Right lobe of liver (tissue), 6 donors: ENCODE measurements around the gene ACTG1. TPM values are rescaled to one million over a fixed set of nuclear protein-coding genes. Genes with fewer than 3 reads are reported as not detected.
A peak's percentile ranks its signal among the peaks of the same experiment; 100 is the strongest.

Experiments used
- ATAC-seq, 4 donors: fragments of 200-7000 bp; cut with Tn5 transposase; one replicate each; pipeline ENCODE4 v1.9.1; 2020; ENCODE audit warnings: mild to moderate bottlenecking in 4 of 4, moderate library complexity in 4 of 4
- DNase-seq, 3 donors: peaks; one replicate each; pipeline ENCODE4 v3.0.0-alpha.2; 2020
- H3K27ac ChIP-seq, 3 donors: fragments of 200-600 bp; one replicate each; pipeline ENCODE4 v1.8.0; 2022
- H3K27me3 ChIP-seq, 2 donors: fragments of 200-600 bp; one replicate each; pipeline ENCODE4 v1.8.0; 2022
- H3K36me3 ChIP-seq, 4 donors: fragments of 200-600 bp; sonication (generic) in 1 of 4; one replicate each; pipeline versions ENCODE4 v1.5.1 to v1.8.0; 2017 to 2022; ENCODE audit warnings: control low read depth in 1 of 4
- H3K4me1 ChIP-seq, 4 donors: fragments of 200-600 bp; sonication (generic) in 1 of 4; one replicate each; pipeline versions ENCODE4 v1.5.1 to v1.8.0; 2017 to 2022; ENCODE audit warnings: control low read depth in 1 of 4
- H3K4me3 ChIP-seq, 3 donors: fragments of 200-600 bp; one replicate each; pipeline ENCODE4 v1.8.0; 2022
- H3K9me3 ChIP-seq, 4 donors: fragments of 200-600 bp; sonication (generic) in 1 of 4; one replicate each; pipeline versions ENCODE4 v1.5.1 to v1.8.0; 2017 to 2022; ENCODE audit warnings: control low read depth in 1 of 4
- CTCF ChIP-seq, 4 donors: fragments of 200-600 bp in 3 of 4; fragments of 450-650 bp in 1 of 4; IDR thresholded peaks; one replicate each; pipeline versions ENCODE4 v1.5.1 to v1.8.0; 2016 to 2022; ENCODE audit warnings: antibody characterized with exemption in 4 of 4, mild to moderate bottlenecking in 2 of 4
- POLR2A ChIP-seq: fragments of 450-650 bp; IDR thresholded peaks from one replicate; pipeline ENCODE4 v1.6.1; 2017; ENCODE audit warnings: antibody characterized with exemption, mild to moderate bottlenecking
- WGBS: methylation state at CpG from one replicate; pipeline ENCODE4 v1.1.6; 2018; ENCODE audit warnings: low coverage, low lambda C conversion rate; ENCODE audit not compliant: insufficient coverage; ENCODE audit errors: missing lambda C conversion rate; 5-methylcytosine and 5-hydroxymethylcytosine counted together
- intact Hi-C, 2 donors: fragments of 100-400 bp; cut with DNase I; formaldehyde crosslinking; loops; one replicate each; pipeline versions ENCODE4 v1.11.2 to v1.14.1; 2022
- long read RNA-seq: library from polyadenylated mRNA; unstranded; transcript quantifications from one replicate; pipeline ENCODE4 v2.0.0, GENCODE V29; 2019
- total RNA-seq, 6 experiments: library from RNA; depleted of rRNA in 2 of 6; stranded (reverse); fragments of >200 nt in 2 of 6; fragmentation: NEBNext Ultra II Directional in 3 of 6; extraction: Animal tissue kit (Norgen Biotek cat#: 25700) in 3 of 6; gene quantifications; one replicate each; pipeline versions ENCODE4 v1.1.0 to v1.2.4, GENCODE V29; 2016 to 2023
- donor health status: DM: no; HTN: yes; CAD: no.
- donor health status: DM: no; HTN: no; CAD: no.
- donor health status: DM: no; HTN: no; CAD: no.
- donor health status: DM: no; HTN: yes; CAD: no.
- donor health status: DM: no; HTN: yes; CAD: no.

Gene ACTG1
- total RNA-seq = 1,000 to 10,000 TPM in 3 of 6 experiments, 100 to 1,000 TPM in 3; 218 to 2,508 (median 1,326) TPM
- long read RNA-seq, transcript ACTG1-206 (6 exons, 1,919 nt) = major isoform, 69 of 79 reads
- long read RNA-seq, partial matches to known transcripts = 5 of 79 reads
- long read RNA-seq, other reads (novel, unspliced or antisense) = 1 of 79 reads

DNA sequence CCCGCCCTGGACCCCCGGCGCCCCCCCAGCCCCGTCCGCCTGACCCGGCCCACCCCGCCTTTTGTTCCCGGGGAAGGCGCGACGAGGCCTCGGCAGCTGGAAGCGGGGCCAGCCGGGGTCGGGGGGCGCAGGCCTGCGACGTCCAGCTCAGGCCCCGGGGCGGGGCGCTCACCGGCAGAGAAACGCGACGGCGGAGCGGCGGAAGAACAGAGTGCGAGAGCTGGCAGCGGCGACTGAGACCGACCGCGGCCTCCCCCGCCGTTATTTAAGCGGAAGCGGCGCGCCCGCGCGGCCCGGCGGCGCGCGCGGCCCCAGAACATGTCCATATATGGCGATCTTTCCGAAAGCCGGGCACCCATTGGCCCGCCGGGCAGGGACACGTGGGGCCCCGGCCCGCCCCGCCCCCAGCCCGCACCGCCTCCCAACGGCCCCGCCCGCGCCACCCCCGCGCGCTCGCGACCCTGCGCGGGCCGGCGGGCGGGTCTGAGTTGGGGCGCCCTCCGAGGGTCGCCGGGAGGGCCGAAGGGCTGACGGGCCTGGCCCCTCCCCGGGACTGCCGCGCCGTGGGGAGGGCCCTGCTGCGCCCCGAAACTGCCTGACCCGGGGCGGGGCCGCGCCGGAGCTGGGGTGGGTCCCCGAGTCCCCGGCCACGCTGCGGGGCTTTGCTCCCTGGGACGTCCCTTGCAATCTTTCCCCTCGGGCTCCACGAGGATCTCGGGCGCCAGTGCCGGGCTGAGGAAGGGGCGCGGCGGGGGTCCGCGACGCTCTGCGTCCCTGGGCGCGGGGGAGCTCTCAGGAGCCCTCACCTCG, at the start of gene ACTG1:
Gene ACTG1 (minus strand): TSS at position 238 of the 810 bp plus-strand sequence. CDS start 445 bp downstream, outside the sequence.
- peak; percentile 53 to 80 (median 74) for ATAC-seq
- Histone ChIP-seq H3K27ac (peak within 1 kb of the TSS; percentile 99 to 100 (median 99)), H3K4me1 (peaks cover 0 to 41% (median 4%) of the 10 kb centered on the region in 4 donors), H3K27me3 (no peaks in the 10 kb centered on the region), H3K9me3 (no peaks in the 10 kb centered on the region), H3K4me3 (peak within 1 kb of the TSS; percentile 93 to 96 (median 95)), H3K36me3 (peaks cover 12 to 21% (median 20%) of the 10 kb centered on the region in 4 donors)
- TF ChIP-seq CTCF (IDR thresholded peaks at IDR 0.05) (no peak), POLR2A (peak; percentile 98)
- DNase-seq = peak; percentile 94 to 95 (median 95)
- no CpG with 5 or more reads among the region's 111 CpGs for WGBS
- intact Hi-C loops = no loop called here

DNA sequence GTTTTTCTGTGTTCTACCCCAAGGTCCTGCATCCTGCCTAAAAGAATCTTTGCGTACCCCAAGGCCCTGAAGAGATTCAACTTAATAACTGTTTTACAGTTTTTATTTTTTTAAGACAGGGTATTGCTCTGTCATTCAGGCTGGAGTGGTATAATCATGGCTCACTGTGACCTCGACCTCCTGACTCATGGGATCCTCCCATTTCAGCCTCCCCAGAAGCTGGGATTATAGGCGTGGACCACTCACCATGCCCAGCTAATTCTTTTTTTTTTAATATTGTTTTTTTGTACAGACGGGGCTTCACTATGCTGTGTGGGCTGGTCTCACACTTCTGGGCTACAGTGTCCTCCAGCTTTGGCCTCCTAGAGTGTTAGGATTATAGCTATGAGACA, 48.9 kb upstream of the ACTG1 start:
- Histone ChIP-seq H3K9me3 (no peaks in the 10 kb centered on the region), H3K4me3 (no peak overlapping the region), H3K36me3 (peaks cover 0 to 74% (median 38%) of the 10 kb centered on the region in 4 donors), H3K27me3 (no peaks in the 10 kb centered on the region), H3K4me1 (peaks cover 0 to 4% (median 2%) of the 10 kb centered on the region in 4 donors), H3K27ac (no peak overlapping the region)
- WGBS = 83% methylated on average over 4 of the region's 4 CpGs
- ATAC-seq = no peak
- no peak for DNase-seq
- TF ChIP-seq CTCF (IDR thresholded peaks at IDR 0.05) (no peak), POLR2A (no peak)
- intact Hi-C loops = no loop called here

DNA sequence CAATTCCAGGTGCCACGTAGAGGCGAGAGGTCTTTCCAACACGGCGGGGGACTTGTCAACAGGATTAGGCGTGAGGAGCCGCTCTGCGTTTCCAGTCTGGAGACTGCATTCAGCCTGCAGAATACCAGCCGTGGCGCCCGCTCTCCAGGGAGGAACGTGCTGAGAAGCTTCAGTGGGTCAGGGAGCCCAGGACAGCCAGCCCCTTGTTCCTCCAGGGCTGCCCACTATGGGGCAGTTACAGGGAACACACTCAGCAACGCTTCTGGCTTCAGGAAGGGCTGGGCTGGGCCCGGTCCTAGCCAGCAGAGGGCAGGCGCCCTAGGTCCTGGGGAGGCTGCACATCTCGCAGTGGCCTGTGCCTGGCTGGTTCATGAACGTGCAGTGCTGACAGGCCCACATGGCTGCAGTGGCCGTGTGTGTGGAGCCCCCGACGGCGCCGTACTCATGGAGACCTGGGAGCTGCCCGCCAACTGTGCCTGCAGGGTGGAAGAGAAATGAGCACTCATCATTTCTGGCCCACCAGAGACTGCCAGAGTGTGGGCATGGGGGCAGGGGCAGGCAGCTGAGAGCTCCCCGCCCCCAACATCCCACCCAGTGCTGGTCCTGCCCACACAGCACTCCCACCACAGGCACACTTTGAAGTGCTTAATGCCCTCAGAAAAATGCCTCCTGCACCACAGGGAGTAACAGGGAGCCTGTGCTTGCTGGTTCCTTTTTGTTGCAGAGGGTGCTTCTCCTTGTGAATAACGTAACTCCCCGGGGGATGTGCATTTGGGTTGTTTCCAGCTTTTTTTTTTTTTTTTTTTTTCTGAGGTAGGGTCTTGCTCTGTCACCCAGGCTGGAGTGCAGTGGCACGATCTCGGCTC, 46.6 kb upstream of the ACTG1 start:
- 70% methylated on average over 6 of the region's 27 CpGs for WGBS
- Histone ChIP-seq H3K36me3 (peaks cover 0 to 51% (median 24%) of the 10 kb centered on the region in 4 donors), H3K9me3 (no peaks in the 10 kb centered on the region), H3K4me3 (no peak overlapping the region), H3K27me3 (no peaks in the 10 kb centered on the region), H3K27ac (no peak overlapping the region), H3K4me1 (no peaks in the 10 kb centered on the region)
- intact Hi-C loops = no loop called here
- peak in 3 of 4 donors; percentile 21 to 37 (median 36) for ATAC-seq
- no peak for DNase-seq
- TF ChIP-seq POLR2A (no peak), CTCF (IDR thresholded peaks at IDR 0.05) (peak in 1 of 4 donors; percentile 16)

- peak in 1 of 4 donors; percentile 6 for ATAC-seq
- Histone ChIP-seq H3K27ac (no peak overlapping the region), H3K9me3 (no peaks in the 10 kb centered on the region), H3K27me3 (no peaks in the 10 kb centered on the region), H3K4me3 (no peak overlapping the region), H3K36me3 (peaks cover 0 to 43% (median 20%) of the 10 kb centered on the region in 4 donors), H3K4me1 (peaks cover 0 to 9% (median 3%) of the 10 kb centered on the region in 4 donors)
- DNase-seq = no peak
- TF ChIP-seq POLR2A (no peak), CTCF (IDR thresholded peaks at IDR 0.05) (no peak)
- no CpG with 5 or more reads among the region's 12 CpGs for WGBS
- intact Hi-C loops = no loop called here
Observed at GRCh38 chr17:81558115-81558468, 45.5 kb upstream of the ACTG1 start.
